K562 (cell line): ENCODE measurements around the gene GTF2H4. TPM values are rescaled to one million over a fixed set of nuclear protein-coding genes. Genes with fewer than 3 reads are reported as not detected.

ENCODE experiments used
- E2F4 ChIP-seq: sonication (generic); formaldehyde crosslinking; IDR thresholded peaks from 2 replicates; pipeline ENCODE4 v1.8.0; 2022; ENCODE audit warnings: mild to moderate bottlenecking, low read depth, missing genetic modification reagents
- ELF1 ChIP-seq: fragments of 200-800 bp; sonication (Bioruptor generic); IDR thresholded peaks from 2 replicates; pipeline ENCODE4 v1.6.1; 2016; ENCODE audit warnings: missing genetic modification characterization, missing compliant biosample characterization
- HDAC1 ChIP-seq, 2 experiments: fragments of 450-650 bp; IDR thresholded peaks; 2 replicates each; pipeline ENCODE4 v1.6.1; 2016 to 2017; ENCODE audit warnings: inconsistent platforms in 1 of 2, mild to moderate bottlenecking in 1 of 2, moderate library complexity in 1 of 2
- HMBOX1 ChIP-seq: sonication (generic); IDR thresholded peaks from 2 replicates; pipeline ENCODE4 v1.6.1; 2016
- HNRNPUL1 ChIP-seq: fragments of 200-400 bp; formaldehyde crosslinking; IDR thresholded peaks from 2 replicates; pipeline ENCODE4 v1.6.1; 2017; ENCODE audit warnings: low read length
- RB1 ChIP-seq: fragments of 450-650 bp; IDR thresholded peaks from 2 replicates; pipeline ENCODE4 v1.6.1; 2017; ENCODE audit warnings: low read depth, mild to moderate bottlenecking
- RBM22 ChIP-seq: fragments of 200-400 bp; formaldehyde crosslinking; IDR thresholded peaks from 2 replicates; pipeline ENCODE4 v1.6.1; 2018; ENCODE audit warnings: low read length, low read depth; ENCODE audit not compliant: poor library complexity, severe bottlenecking
- SMARCE1 ChIP-seq: fragments of 450-650 bp; IDR thresholded peaks from 2 replicates; pipeline ENCODE4 v1.7.1; 2016; ENCODE audit warnings: mild to moderate bottlenecking
- SRSF9 ChIP-seq: fragments of 200-400 bp; formaldehyde crosslinking; IDR thresholded peaks from 2 replicates; pipeline ENCODE4 v1.6.1; 2017; ENCODE audit warnings: low read depth, low read length, borderline replicate concordance
- ZNF175 ChIP-seq: fragments of 200-800 bp; sonication (Bioruptor generic); IDR thresholded peaks from 2 replicates; pipeline ENCODE4 v1.6.1; 2016; ENCODE audit warnings: low read depth, mild to moderate bottlenecking, missing genetic modification characterization, missing compliant biosample characterization
- ZNF324 ChIP-seq: fragments of 250-450 bp; sonication (Bioruptor Pico); IDR thresholded peaks from 2 replicates; pipeline ENCODE4 v1.4.0; 2020; ENCODE audit warnings: mild to moderate bottlenecking
- ZNF512 ChIP-seq: IDR thresholded peaks from 2 replicates; pipeline ENCODE4 v1.6.1; 2016; ENCODE audit warnings: missing genetic modification characterization, missing compliant biosample characterization
- ZNF668 ChIP-seq: fragments of 250-450 bp; sonication (Bioruptor Pico); IDR thresholded peaks from 2 replicates; pipeline ENCODE4 v1.8.0; 2022; ENCODE audit warnings: mild to moderate bottlenecking, inconsistent platforms
- ZNF778 ChIP-seq: fragments of 450-650 bp; formaldehyde crosslinking; IDR thresholded peaks from 2 replicates; pipeline ENCODE4 v1.4.0; 2020; ENCODE audit warnings: mild to moderate bottlenecking, moderate library complexity
- polyA plus RNA-seq, 8 experiments: library from polyadenylated mRNA; depleted of rRNA in 4 of 8; stranded (reverse) in 5 of 8; unstranded in 3 of 8; fragments of >200 nt; fragmentation: Nextera tagmentation in 2 of 8; fragmentation: Illumina TruSeq in 1 of 8; extraction: Ambion mirVana in 2 of 8; extraction: Trizol in 1 of 8; gene quantifications; 2 replicates each; pipeline versions ENCODE4 v1.2.1 to v1.2.3, GENCODE V29; 2011 to 2014; ENCODE audit warnings: inconsistent platforms in 1 of 8, missing spikeins in 1 of 8
- total RNA-seq, 7 experiments: library from RNA; depleted of rRNA in 6 of 7; stranded (reverse); fragments of >200 nt in 6 of 7; fragmentation: Illumina TruSeq in 2 of 7; extraction: Trizol in 2 of 7; gene quantifications; 2 replicates each; pipeline versions ENCODE4 v1.2.1 to v1.2.3, GENCODE V29; 2011 to 2021; ENCODE audit warnings: low replicate concordance in 1 of 7
- TF ChIP-seq, protein P1 (sequence below): fragments of 250-450 bp; sonication (Bioruptor Pico); IDR thresholded peaks from 2 replicates; pipeline ENCODE4 v1.4.0; 2020
- TF ChIP-seq, protein P2 (sequence below): sonication (generic); formaldehyde crosslinking; IDR thresholded peaks from 2 replicates; pipeline ENCODE4 v1.5.0; 2020; ENCODE audit warnings: missing genetic modification reagents

GTF2H4 gene
- total and polyA plus RNA-seq, 9 of the 15 experiments (the other 6 are each of a cell fraction or from before 2014, with no cell fraction given), result 3.6 to 86.1 (median 39.6) TPM

- TF ChIP-seq, protein P1, sequence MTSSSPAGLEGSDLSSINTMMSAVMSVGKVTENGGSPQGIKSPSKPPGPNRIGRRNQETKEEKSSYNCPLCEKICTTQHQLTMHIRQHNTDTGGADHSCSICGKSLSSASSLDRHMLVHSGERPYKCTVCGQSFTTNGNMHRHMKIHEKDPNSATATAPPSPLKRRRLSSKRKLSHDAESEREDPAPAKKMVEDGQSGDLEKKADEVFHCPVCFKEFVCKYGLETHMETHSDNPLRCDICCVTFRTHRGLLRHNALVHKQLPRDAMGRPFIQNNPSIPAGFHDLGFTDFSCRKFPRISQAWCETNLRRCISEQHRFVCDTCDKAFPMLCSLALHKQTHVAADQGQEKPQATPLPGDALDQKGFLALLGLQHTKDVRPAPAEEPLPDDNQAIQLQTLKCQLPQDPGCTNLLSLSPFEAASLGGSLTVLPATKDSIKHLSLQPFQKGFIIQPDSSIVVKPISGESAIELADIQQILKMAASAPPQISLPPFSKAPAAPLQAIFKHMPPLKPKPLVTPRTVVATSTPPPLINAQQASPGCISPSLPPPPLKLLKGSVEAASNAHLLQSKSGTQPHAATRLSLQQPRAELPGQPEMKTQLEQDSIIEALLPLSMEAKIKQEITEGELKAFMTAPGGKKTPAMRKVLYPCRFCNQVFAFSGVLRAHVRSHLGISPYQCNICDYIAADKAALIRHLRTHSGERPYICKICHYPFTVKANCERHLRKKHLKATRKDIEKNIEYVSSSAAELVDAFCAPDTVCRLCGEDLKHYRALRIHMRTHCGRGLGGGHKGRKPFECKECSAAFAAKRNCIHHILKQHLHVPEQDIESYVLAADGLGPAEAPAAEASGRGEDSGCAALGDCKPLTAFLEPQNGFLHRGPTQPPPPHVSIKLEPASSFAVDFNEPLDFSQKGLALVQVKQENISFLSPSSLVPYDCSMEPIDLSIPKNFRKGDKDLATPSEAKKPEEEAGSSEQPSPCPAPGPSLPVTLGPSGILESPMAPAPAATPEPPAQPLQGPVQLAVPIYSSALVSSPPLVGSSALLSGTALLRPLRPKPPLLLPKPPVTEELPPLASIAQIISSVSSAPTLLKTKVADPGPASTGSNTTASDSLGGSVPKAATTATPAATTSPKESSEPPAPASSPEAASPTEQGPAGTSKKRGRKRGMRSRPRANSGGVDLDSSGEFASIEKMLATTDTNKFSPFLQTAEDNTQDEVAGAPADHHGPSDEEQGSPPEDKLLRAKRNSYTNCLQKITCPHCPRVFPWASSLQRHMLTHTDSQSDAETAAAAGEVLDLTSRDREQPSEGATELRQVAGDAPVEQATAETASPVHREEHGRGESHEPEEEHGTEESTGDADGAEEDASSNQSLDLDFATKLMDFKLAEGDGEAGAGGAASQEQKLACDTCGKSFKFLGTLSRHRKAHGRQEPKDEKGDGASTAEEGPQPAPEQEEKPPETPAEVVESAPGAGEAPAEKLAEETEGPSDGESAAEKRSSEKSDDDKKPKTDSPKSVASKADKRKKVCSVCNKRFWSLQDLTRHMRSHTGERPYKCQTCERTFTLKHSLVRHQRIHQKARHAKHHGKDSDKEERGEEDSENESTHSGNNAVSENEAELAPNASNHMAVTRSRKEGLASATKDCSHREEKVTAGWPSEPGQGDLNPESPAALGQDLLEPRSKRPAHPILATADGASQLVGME (CRISPR knock-in tag), result no peak
- TF ChIP-seq SRSF9, result no peak
- no peak for TF ChIP-seq E2F4 (CRISPR knock-in tag)
- TF ChIP-seq HNRNPUL1, result no peak
- TF ChIP-seq, protein P2, sequence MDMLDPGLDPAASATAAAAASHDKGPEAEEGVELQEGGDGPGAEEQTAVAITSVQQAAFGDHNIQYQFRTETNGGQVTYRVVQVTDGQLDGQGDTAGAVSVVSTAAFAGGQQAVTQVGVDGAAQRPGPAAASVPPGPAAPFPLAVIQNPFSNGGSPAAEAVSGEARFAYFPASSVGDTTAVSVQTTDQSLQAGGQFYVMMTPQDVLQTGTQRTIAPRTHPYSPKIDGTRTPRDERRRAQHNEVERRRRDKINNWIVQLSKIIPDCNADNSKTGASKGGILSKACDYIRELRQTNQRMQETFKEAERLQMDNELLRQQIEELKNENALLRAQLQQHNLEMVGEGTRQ (CRISPR knock-in tag), result no peak
- TF ChIP-seq ZNF668 (CRISPR knock-in tag), result no peak
- peak in 1 of 2 experiments; percentile 57; a peak in 1 of 4 replicates for TF ChIP-seq HDAC1 (IDR thresholded peaks at IDR 0.05)
- no peak for TF ChIP-seq RBM22
- no peak for TF ChIP-seq ZNF778
- peak; percentile 75 for TF ChIP-seq ELF1
- peak; percentile 75; the same call in 1 of the 2 replicates for TF ChIP-seq RB1
- no peak for TF ChIP-seq ZNF324
- TF ChIP-seq ZNF175 (CRISPR knock-in tag), result peak; percentile 80; the same call in 1 of the 2 replicates
- no peak for TF ChIP-seq ZNF512 (tag)
- TF ChIP-seq SMARCE1, result peak; percentile 33; the same call in 1 of the 2 replicates
- TF ChIP-seq HMBOX1, result peak; percentile 42; the same call in 1 of the 2 replicates
Observed at GRCh38 chr6:30877419-30878262, 30.4 kb upstream of the GTF2H4 start (continued).
